Measurements from ENCODE around the gene RDH11.
A peak's percentile ranks its signal among the peaks of the same experiment; 100 is the strongest.

Gene RDH11

DNA sequence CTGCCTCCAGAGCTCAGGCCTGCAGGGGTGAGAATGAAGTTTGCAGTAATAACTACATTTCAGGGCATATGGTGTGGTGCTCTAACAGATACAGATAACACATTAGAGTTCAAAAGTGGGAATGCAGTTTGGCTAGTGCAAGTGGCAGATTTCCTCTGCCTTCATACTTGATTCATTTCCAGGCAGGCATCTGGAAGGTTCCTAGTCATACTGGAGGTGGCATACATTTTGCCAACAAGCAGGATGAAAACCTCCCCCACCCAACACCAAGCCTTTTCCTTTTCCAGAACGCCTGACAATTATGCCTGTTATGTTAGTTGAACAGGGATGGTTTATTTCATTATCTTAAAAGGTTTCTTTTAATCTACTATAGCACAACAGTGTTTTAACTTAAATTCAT lies 45.4 kb downstream of the RDH11 start:
- no peak for DNase-seq (ENCODE audit: low spot score)

DNA sequence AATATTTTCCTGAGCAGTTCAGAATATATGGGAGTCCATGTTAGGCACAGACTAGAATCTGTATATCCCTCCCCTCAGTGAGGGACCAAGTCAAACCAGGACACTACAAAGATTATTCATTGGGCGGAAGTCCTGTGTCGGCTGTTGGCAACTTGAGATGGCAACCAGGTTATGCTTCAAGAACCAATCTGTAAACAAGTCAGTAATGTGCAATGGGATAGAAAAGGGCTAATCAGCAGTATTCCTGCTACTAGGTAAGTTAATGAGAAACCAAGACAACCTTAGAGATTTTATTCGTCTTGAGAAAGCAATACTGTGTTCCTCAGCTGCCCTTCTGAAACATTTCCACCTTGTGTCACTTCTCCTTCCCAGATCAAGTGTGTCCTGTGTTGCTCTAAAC lies 49.4 kb downstream of the RDH11 start:
- no peak for DNase-seq (ENCODE audit: low spot score)

GRCh38 chr14:67645414-67645813 lies 50.1 kb downstream of the RDH11 start:
- DNase-seq (ENCODE audit: low spot score) = no peak

GRCh38 chr14:67644428-67644827 lies 51.1 kb downstream of the RDH11 start:
- no peak for DNase-seq (ENCODE audit: low spot score)

GRCh38 chr14:67643713-67644112 lies 51.9 kb downstream of the RDH11 start:
- DNase-seq (ENCODE audit: low spot score) = peak; percentile 44

DNA sequence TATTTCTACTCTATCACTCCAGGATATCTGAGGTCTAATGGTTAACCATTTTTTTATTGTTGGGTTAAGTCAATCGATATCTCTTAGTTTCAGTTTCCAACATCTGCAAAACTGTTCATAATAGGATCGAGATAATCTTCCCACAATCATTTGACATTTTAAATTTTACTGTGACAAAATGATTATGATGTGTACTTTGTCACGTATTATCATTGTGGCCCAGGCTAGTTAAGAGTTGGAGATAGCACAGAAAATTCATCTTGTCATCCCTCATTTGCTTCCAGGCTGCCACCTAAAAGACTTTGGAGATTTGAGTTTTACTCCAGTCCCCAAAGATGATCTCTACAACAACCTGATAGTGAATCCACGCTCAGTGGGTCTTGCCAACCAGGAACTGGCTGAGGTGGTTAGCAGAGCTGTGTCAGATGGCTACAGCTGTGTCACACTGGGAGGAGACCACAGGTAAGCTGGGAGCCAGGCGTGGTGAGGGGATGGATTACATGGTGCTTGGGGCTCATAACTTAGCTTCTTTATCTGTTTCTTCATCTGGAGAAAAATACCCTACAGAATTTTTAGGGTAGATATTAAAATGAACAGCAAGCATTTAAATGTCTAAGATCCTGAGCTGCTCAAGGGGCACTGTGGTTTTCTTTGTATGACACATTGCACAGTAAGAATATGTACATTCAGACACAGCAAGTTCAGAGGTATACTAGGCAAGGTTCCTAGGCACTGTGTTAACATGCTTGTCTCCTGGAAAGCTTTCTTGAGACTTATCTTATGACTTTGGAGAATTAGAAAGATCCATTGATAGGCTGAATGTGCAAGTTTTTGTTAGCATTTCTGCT lies 53.4 kb downstream of the RDH11 start:
- no peak for DNase-seq (ENCODE audit: low spot score)

- no peak for DNase-seq (ENCODE audit: low spot score)
Measured at GRCh38 chr14:67641480-67641879, 54.1 kb downstream of the RDH11 start.

- DNase-seq (ENCODE audit: low spot score) = no peak
Measured at GRCh38 chr14:67638642-67639041, 56.9 kb downstream of the RDH11 start.

GRCh38 chr14:67636361-67636919 lies 59.1 kb downstream of the RDH11 start:
- DNase-seq (ENCODE audit: low spot score) = peak; percentile 71

DNA sequence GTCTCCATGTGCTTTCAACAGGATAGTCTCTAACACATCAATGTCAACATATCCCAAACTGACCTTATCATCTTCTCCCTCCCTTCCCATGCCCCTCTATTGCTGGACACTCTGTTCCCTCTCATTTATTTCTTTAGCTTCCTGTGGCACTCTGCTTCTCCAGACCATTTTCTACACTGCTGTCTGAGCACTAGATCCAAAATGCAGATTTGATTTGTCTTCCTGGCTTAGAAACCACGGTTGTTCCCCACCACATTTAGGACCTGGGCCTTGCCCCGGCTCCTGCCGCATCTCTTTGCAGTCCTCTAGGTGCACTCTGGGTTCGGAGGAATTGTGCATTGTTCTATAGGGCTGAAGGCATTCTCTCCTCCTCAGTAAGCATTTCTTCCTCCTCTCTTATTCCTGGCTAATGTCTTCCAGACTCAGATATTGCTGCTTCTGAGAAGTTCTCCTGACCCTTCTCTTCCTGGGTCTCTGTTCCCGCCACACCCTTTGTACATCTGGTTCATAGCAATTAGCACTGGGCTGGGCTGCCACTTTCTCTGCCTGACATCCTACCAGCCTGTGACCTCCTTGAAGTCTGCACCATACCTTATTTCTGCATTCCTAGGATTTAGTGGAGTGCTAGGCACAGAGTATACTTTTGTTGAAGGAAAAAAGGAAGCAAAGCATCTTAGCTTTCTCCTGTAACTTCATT lies 62.0 kb downstream of the RDH11 start:
- no peak for DNase-seq (ENCODE audit: low spot score)

GRCh38 chr14:67630938-67631337 lies 64.6 kb downstream of the RDH11 start:
- DNase-seq (ENCODE audit: low spot score) = no peak

DNA sequence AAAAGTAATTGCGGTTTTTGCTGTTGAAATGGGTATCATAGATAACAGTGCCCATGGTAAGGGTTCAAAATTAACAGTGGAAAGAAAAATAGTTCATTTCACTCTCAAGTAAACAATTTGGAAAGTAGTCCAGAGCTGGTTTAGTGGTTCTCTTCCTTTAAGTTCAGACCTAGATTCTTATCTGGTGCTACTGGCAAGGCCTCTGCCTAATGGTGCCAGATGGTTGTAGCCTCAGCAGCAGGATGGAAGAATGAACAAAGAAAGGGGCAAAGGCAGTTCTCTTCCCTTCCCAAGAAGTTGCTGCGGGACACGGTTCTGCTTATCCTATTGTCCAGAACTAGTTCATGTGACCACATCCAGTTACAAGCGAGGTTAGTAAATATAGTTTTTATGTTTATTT lies 65.4 kb downstream of the RDH11 start:
- no peak for DNase-seq (ENCODE audit: low spot score)

GRCh38 chr14:67627519-67627918 lies 68.0 kb downstream of the RDH11 start:
- DNase-seq (ENCODE audit: low spot score) = no peak

Measured in LoVo (cell line).